ENCODE measurements around the gene HSPG2.
A peak's percentile ranks its signal among the peaks of the same experiment; 100 is the strongest.

HSPG2 gene

GRCh38 chr1:21818656-21819055, 118.5 kb downstream of the HSPG2 start:
- H3K27ac ChIP-seq (ENCODE audit: low read depth, low read length, poor library complexity, severe bottlenecking): no peak overlapping the region
- H3K4me1 ChIP-seq (ENCODE audit: insufficient read depth, low read length, severe bottlenecking): peaks cover 14% of the 10 kb centered on the region
- H2AFZ ChIP-seq (ENCODE audit: low read length): no peak overlapping the region

DNA sequence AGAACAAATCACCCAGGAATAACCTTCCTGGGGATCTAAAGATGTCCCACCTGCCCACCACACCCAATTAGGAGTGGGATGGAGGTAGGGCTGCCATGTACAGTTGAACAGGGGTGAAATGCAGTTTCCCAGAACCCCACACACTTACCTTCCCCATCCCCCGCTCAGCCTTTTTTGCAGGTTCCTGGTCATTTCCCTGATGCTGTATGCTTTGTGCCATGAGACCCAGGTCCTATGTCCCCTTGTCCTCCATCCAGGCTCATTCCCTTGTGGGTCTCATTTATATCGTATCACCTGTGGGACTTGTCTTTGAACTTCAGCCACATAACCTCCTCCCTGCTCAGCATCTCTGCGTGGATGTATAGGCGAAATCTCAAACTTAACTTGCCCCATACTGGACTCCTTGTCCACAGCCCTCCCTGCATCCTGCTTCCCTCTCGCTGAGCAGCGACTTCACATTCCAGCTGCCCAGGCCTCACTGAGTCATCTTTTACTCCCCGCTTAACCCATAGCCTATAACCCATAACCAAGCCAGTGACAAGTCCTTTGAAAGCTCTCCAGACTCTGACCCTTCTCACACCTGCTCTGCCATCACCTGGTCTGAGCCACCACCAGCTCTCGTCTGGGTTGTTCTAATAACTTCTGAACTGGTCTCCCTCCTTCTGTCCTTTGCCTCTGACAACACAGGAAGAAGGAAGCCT, 120.4 kb downstream of the HSPG2 start:
- no peak overlapping the region for H3K27ac ChIP-seq (ENCODE audit: low read depth, low read length, poor library complexity, severe bottlenecking)
- no peak overlapping the region for H3K4me2 ChIP-seq (ENCODE audit: low read length)
- H3K9me3 ChIP-seq (ENCODE audit: low read length): no peaks in the 10 kb centered on the region
- no peaks in the 10 kb centered on the region for H3K9me2 ChIP-seq (ENCODE audit: low read depth, low read length)
- H3K4me1 ChIP-seq (ENCODE audit: insufficient read depth, low read length, severe bottlenecking): peaks cover 14% of the 10 kb centered on the region
- TF ChIP-seq, protein P1, sequence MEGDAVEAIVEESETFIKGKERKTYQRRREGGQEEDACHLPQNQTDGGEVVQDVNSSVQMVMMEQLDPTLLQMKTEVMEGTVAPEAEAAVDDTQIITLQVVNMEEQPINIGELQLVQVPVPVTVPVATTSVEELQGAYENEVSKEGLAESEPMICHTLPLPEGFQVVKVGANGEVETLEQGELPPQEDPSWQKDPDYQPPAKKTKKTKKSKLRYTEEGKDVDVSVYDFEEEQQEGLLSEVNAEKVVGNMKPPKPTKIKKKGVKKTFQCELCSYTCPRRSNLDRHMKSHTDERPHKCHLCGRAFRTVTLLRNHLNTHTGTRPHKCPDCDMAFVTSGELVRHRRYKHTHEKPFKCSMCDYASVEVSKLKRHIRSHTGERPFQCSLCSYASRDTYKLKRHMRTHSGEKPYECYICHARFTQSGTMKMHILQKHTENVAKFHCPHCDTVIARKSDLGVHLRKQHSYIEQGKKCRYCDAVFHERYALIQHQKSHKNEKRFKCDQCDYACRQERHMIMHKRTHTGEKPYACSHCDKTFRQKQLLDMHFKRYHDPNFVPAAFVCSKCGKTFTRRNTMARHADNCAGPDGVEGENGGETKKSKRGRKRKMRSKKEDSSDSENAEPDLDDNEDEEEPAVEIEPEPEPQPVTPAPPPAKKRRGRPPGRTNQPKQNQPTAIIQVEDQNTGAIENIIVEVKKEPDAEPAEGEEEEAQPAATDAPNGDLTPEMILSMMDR (IDR thresholded peaks at IDR 0.05; ENCODE audit: low read length): no peak
- no peak for TF ChIP-seq EZH2 (IDR thresholded peaks at IDR 0.05; ENCODE audit: borderline replicate concordance, low read length)
- H3K27me3 ChIP-seq (ENCODE audit: insufficient read depth, low read length): peaks cover 2% of the 10 kb centered on the region; the same call in 1 of the 2 replicates
- H3K36me3 ChIP-seq (ENCODE audit: insufficient read depth, low read length): no peaks in the 10 kb centered on the region
- H3K79me2 ChIP-seq (ENCODE audit: insufficient read depth, low read length): no peaks in the 10 kb centered on the region
- no peak overlapping the region for H3K9ac ChIP-seq (ENCODE audit: low read length)
- no peaks in the 10 kb centered on the region for H4K20me1 ChIP-seq (ENCODE audit: insufficient read depth, low read length)
- no peak overlapping the region for H3K4me3 ChIP-seq (ENCODE audit: low read depth, low read length, poor library complexity, severe bottlenecking)
- no peak overlapping the region for H2AFZ ChIP-seq (ENCODE audit: low read length)
- no peaks in the 10 kb centered on the region for H3F3A ChIP-seq (ENCODE audit: insufficient read depth, low read length)

More at GRCh38 chr1:21818656-21819055, 118.5 kb downstream of the HSPG2 start:
- H3K4me3 ChIP-seq (ENCODE audit: low read depth, low read length, poor library complexity, severe bottlenecking): no peak overlapping the region
- TF ChIP-seq, protein P1 (IDR thresholded peaks at IDR 0.05; ENCODE audit: low read length): no peak
- H3K4me2 ChIP-seq (ENCODE audit: low read length): no peak overlapping the region
- no peak overlapping the region for H3K9ac ChIP-seq (ENCODE audit: low read length)
- H3K9me3 ChIP-seq (ENCODE audit: low read length): no peaks in the 10 kb centered on the region
- no peaks in the 10 kb centered on the region for H3K79me2 ChIP-seq (ENCODE audit: insufficient read depth, low read length)
- no peaks in the 10 kb centered on the region for H3F3A ChIP-seq (ENCODE audit: insufficient read depth, low read length)
- peaks cover 3% of the 10 kb centered on the region; the same call in 1 of the 2 replicates for H3K27me3 ChIP-seq (ENCODE audit: insufficient read depth, low read length)
- H3K9me2 ChIP-seq (ENCODE audit: low read depth, low read length): no peaks in the 10 kb centered on the region
- no peaks in the 10 kb centered on the region for H4K20me1 ChIP-seq (ENCODE audit: insufficient read depth, low read length)
- H3K36me3 ChIP-seq (ENCODE audit: insufficient read depth, low read length): no peaks in the 10 kb centered on the region

DNA sequence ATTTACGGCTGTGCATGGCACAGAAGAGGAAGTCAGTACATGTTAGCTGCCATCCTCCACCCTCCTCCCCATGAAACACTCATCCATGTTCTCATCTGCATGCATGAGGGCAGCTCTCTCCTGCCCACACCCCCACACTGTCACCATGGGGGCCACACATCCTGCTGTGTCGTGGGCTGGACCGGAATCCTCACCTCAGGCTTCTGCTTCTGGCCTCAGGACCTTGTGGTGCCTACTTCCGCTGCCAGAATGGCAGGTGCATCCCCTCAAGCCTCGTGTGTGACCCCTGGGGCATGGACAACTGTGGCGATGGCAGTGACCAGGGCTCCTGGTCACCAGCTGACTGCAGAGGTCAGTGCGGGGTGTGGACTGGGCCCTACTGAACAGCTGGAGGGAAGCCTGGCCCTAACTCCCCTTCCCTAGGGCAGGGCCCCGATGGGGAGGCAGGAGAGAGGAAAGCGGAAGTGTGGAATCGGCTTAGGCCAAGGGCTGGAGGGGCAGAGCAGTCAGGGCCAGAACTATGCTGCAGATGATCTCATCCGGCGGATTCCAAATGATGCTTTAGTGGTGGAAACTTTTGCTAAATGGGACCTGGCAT, 121.3 kb downstream of the HSPG2 start:
- peaks cover 14% of the 10 kb centered on the region for H3K4me1 ChIP-seq (ENCODE audit: insufficient read depth, low read length, severe bottlenecking)
- H3F3A ChIP-seq (ENCODE audit: insufficient read depth, low read length): no peaks in the 10 kb centered on the region
- H3K9me3 ChIP-seq (ENCODE audit: low read length): no peaks in the 10 kb centered on the region
- no peaks in the 10 kb centered on the region; the same call in 1 of the 2 replicates for H3K27me3 ChIP-seq (ENCODE audit: insufficient read depth, low read length)
- H2AFZ ChIP-seq (ENCODE audit: low read length): no peak overlapping the region
- H3K4me3 ChIP-seq (ENCODE audit: low read depth, low read length, poor library complexity, severe bottlenecking): no peak overlapping the region
- no peak overlapping the region for H3K4me2 ChIP-seq (ENCODE audit: low read length)
- H3K27ac ChIP-seq (ENCODE audit: low read depth, low read length, poor library complexity, severe bottlenecking): peak overlapping the region; percentile 25
- no peaks in the 10 kb centered on the region for H3K79me2 ChIP-seq (ENCODE audit: insufficient read depth, low read length)
- H4K20me1 ChIP-seq (ENCODE audit: insufficient read depth, low read length): no peaks in the 10 kb centered on the region
- no peak overlapping the region for H3K9ac ChIP-seq (ENCODE audit: low read length)
- no peak for TF ChIP-seq EZH2 (IDR thresholded peaks at IDR 0.05; ENCODE audit: borderline replicate concordance, low read length)
- TF ChIP-seq, protein P1 (IDR thresholded peaks at IDR 0.05; ENCODE audit: low read length): no peak
- H3K36me3 ChIP-seq (ENCODE audit: insufficient read depth, low read length): no peaks in the 10 kb centered on the region
- no peaks in the 10 kb centered on the region for H3K9me2 ChIP-seq (ENCODE audit: low read depth, low read length)

Data from OCI-LY1 (cell line).